Ovary (tissue), 9 donors: ENCODE measurements around the gene CTNNBIP1. TPM values are rescaled to one million over a fixed set of nuclear protein-coding genes. Genes with fewer than 3 reads are reported as not detected.

ENCODE experiments used
- DNase-seq, 5 donors: peaks; one replicate each; pipeline ENCODE4 v3.0.0-alpha.2; 2019 to 2020
- H3K27ac ChIP-seq, 2 donors: fragments of 200-600 bp; one replicate each; pipeline versions ENCODE4 v1.5.1 to v1.8.0; 2019 to 2022
- H3K27me3 ChIP-seq: fragments of 200-600 bp; one replicate; pipeline ENCODE4 v1.8.0; 2022
- H3K36me3 ChIP-seq: fragments of 200-600 bp; sonication (generic); one replicate; pipeline ENCODE4 v1.5.1; 2019
- H3K4me1 ChIP-seq: one replicate; pipeline ENCODE4 v1.8.1; 2013; ENCODE audit warnings: mild to moderate bottlenecking, moderate library complexity; ENCODE audit not compliant: insufficient read depth
- H3K4me3 ChIP-seq: fragments of 200-600 bp; sonication (generic); one replicate; pipeline ENCODE4 v1.5.1; 2017
- H3K9me3 ChIP-seq, 2 donors: fragments of 200-600 bp in 1 of 2; sonication (generic) in 1 of 2; one replicate each; pipeline versions ENCODE4 v1.5.1 to v1.8.1; 2013 to 2019; ENCODE audit warnings: mild to moderate bottlenecking in 1 of 2, moderate library complexity in 1 of 2
- CTCF ChIP-seq, 3 donors: fragments of 450-650 bp in 2 of 3; fragments of 200-600 bp in 1 of 3; IDR thresholded peaks; one replicate each; pipeline versions ENCODE4 v1.5.1 to v1.8.0; 2016 to 2022; ENCODE audit warnings: antibody characterized with exemption in 3 of 3, mild to moderate bottlenecking in 1 of 3
- EP300 ChIP-seq: sonication (generic); formaldehyde crosslinking; IDR thresholded peaks from one replicate; pipeline ENCODE4 v1.6.1; 2017; ENCODE audit warnings: antibody characterized with exemption
- POLR2A ChIP-seq: fragments of 450-650 bp; IDR thresholded peaks from one replicate; pipeline ENCODE4 v1.6.1; 2017; ENCODE audit warnings: antibody characterized with exemption, mild to moderate bottlenecking, moderate library complexity
- WGBS, 3 donors: extraction: QIAGEN DNeasy Blood & Tissue Kit in 1 of 3; methylation state at CpG; one replicate each; pipeline versions ENCODE4 v1.1.5 to v1.1.7; 2013 to 2017; 5-methylcytosine and 5-hydroxymethylcytosine counted together
- intact Hi-C, 4 donors: fragments of 100-400 bp; cut with DNase I; formaldehyde crosslinking; loops; one replicate each; pipeline versions ENCODE4 v1.11.0 to v1.15.1; 2022 to 2023
- polyA plus RNA-seq, 2 donors: library from polyadenylated mRNA; stranded (reverse); fragments of 200-250 nt in 1 of 2; fragments of 350-450 nt in 1 of 2; fragmentation: Illumina TruSeq in 1 of 2; extraction: RNeasy Lipid Tissue Mini Kit (QIAGEN cat#74804) in 1 of 2; gene quantifications; one replicate each; pipeline ENCODE4 v1.2.3, GENCODE V29; 2013 to 2014
- total RNA-seq, 7 donors: library from RNA; depleted of rRNA in 2 of 7; stranded (reverse); fragments of >200 nt in 2 of 7; fragmentation: NEBNext Ultra II Directional in 3 of 7; extraction: Animal tissue kit (Norgen Biotek cat#: 25700) in 3 of 7; gene quantifications; one replicate each; pipeline versions ENCODE4 v1.1.0 to v1.2.4, GENCODE V29; 2016 to 2023
- donor health status: DM: no; HTN: no; CAD: no; lungs with moderate emphysema.
- donor health status: DM: no; HTN: no; CAD: no.
- donor health status: Bipolar disorder and iron deficiency.
- donor health status: DM: yes; HTN: yes; CAD: no.
- donor health status: DM: no; HTN: no; CAD: no.
- donor health status: DM: yes; HTN: yes; CAD: no.

Gene CTNNBIP1
- total and polyA plus RNA-seq, 9 donors = 10.4 to 28.5 (median 20.7) TPM

- H3K4me3 ChIP-seq = no peak overlapping the region
These were observed 38.2 kb downstream of the CTNNBIP1 start for GRCh38 chr1:9871707-9872425.

GRCh38 chr1:9871021-9871420 lies 39.0 kb downstream of the CTNNBIP1 start:
- 89 to 94% (median 90%) methylated on average over 9 of the region's 9 CpGs for WGBS, 3 donors
- H3K9me3 ChIP-seq = no peaks in the 10 kb centered on the region
- intact Hi-C loops = loop anchor here in 3 of 4 donors (5.0 to 10.0 kb wide), 3 partner anchors 71 to 554 kb away; partner anchors contain the start of genes LZIC (in 1 of the 3) and NMNAT1 (in 1 of the 3)
- H3K36me3 ChIP-seq = no peaks in the 10 kb centered on the region
- H3K4me1 ChIP-seq = peaks cover 3% of the 10 kb centered on the region
- TF ChIP-seq POLR2A = no peak
- no peak for TF ChIP-seq CTCF (IDR thresholded peaks at IDR 0.05)
- TF ChIP-seq EP300 = no peak
- H3K27me3 ChIP-seq = no peaks in the 10 kb centered on the region
- H3K4me3 ChIP-seq = no peak overlapping the region
- DNase-seq = no peak
- H3K27ac ChIP-seq = no peak overlapping the region

More at GRCh38 chr1:9871707-9872425, 38.2 kb downstream of the CTNNBIP1 start:
- no peak for TF ChIP-seq POLR2A
- no peak for TF ChIP-seq EP300
- TF ChIP-seq CTCF (IDR thresholded peaks at IDR 0.05) = no peak
- intact Hi-C loops = loop anchor here in 3 of 4 donors (5.0 to 10.0 kb wide), 3 partner anchors 70 to 553 kb away; partner anchors contain the start of genes LZIC (in 1 of the 3) and NMNAT1 (in 1 of the 3)
- DNase-seq = no peak
- Histone ChIP-seq H3K36me3 (no peaks in the 10 kb centered on the region), H3K4me1 (peaks cover 3% of the 10 kb centered on the region), H3K27me3 (no peaks in the 10 kb centered on the region), H3K9me3 (no peaks in the 10 kb centered on the region), H3K27ac (no peak overlapping the region)
- 82 to 87% (median 85%) methylated on average over 20 of the region's 20 CpGs for WGBS, 3 donors

GRCh38 chr1:9870572-9870971 lies 39.5 kb downstream of the CTNNBIP1 start:
- no peak for DNase-seq
- TF ChIP-seq POLR2A (no peak), EP300 (no peak), CTCF (IDR thresholded peaks at IDR 0.05) (no peak)
- WGBS, 3 donors = 88 to 93% (median 91%) methylated on average over 4 of the region's 4 CpGs
- no peaks in the 10 kb centered on the region for H3K27me3 ChIP-seq
- no peak overlapping the region for H3K27ac ChIP-seq
- H3K4me1 ChIP-seq = peaks cover 3% of the 10 kb centered on the region
- no peak overlapping the region for H3K4me3 ChIP-seq
- intact Hi-C loops = loop anchor here in 3 of 4 donors (5.0 to 10.0 kb wide), 3 partner anchors 72 to 554 kb away; partner anchors contain the start of genes LZIC (in 1 of the 3) and NMNAT1 (in 1 of the 3)
- H3K36me3 ChIP-seq = no peaks in the 10 kb centered on the region
- H3K9me3 ChIP-seq = no peaks in the 10 kb centered on the region

DNA sequence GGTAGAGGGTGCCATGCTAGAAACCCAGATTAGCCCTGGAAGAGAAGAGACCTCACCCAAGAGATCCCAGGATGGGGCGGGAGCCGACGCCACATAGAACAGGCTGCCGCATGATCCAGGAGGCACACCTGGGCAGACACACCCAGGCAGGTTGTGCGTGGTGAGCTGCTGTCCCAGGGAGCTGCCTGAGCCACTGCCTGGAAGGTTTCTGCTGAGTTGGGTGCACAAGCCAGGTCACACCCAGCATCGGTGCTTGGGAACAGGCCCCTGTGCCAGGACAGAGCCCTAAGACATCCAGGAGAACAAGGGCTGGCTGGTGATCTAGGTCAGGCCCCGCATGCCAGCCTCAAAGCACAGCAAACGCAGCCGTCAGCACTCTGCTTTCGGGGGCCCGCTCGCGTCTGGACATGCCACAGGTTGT lies 40.2 kb downstream of the CTNNBIP1 start:
- no peak for DNase-seq
- TF ChIP-seq EP300 (no peak), POLR2A (no peak), CTCF (IDR thresholded peaks at IDR 0.05) (no peak)
- H3K27me3 ChIP-seq = no peaks in the 10 kb centered on the region
- no peaks in the 10 kb centered on the region for H3K36me3 ChIP-seq
- no peaks in the 10 kb centered on the region for H3K9me3 ChIP-seq
- H3K4me3 ChIP-seq = no peak overlapping the region
- no peak overlapping the region for H3K27ac ChIP-seq
- H3K4me1 ChIP-seq = no peaks in the 10 kb centered on the region
- intact Hi-C loops = loop anchor here in 3 of 4 donors (5.0 to 10.0 kb wide), 6 partner anchors 72 to 555 kb away; partner anchors contain the start of genes LZIC (in 1 of the 3) and NMNAT1 (in 1 of the 3)
- 95 to 97% (median 96%) methylated on average over 11 to 13 of the region's 13 CpGs for WGBS, 3 donors
